ENCODE measurements around the gene SLC66A2.
"Not testable (repeated sequence)": the region's sequence is repeated elsewhere in the genome, so short reads cannot be mapped to it uniquely, and the experiment has no call there.

SLC66A2 gene

DNA sequence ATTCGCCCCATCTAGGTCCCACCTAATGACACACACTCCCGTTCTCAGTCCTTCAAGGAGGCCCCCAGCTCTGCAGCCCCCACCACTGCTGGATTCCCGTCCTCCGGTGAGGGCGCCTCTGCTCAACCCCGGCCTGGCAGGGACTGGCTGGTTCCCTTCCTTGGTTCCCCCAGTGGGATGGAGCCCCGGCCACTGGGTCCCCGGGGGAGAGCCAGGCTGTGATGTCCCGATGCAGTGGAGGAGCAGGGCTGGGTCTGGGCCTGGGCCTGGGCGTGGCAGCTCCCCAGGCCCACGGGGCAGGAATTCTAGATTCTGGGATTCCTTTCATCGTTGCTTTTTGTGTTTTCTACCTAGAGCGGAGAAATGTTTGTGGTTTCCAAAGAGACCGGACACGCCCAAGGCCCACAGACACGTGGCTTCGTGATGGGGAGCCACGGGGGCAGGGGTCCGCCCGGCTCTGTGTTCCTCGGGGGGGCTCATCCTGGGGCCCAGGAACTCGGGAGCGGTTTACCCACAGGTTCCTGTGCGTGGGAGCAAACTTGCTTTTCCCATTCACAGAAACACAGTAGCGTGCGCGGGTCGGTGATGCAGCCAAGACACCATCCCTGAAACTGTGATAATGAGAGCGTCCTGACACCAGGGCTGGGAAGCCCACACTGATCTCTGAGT lies 67.0 kb downstream of the SLC66A2 start:
- TF ChIP-seq, protein P1, sequence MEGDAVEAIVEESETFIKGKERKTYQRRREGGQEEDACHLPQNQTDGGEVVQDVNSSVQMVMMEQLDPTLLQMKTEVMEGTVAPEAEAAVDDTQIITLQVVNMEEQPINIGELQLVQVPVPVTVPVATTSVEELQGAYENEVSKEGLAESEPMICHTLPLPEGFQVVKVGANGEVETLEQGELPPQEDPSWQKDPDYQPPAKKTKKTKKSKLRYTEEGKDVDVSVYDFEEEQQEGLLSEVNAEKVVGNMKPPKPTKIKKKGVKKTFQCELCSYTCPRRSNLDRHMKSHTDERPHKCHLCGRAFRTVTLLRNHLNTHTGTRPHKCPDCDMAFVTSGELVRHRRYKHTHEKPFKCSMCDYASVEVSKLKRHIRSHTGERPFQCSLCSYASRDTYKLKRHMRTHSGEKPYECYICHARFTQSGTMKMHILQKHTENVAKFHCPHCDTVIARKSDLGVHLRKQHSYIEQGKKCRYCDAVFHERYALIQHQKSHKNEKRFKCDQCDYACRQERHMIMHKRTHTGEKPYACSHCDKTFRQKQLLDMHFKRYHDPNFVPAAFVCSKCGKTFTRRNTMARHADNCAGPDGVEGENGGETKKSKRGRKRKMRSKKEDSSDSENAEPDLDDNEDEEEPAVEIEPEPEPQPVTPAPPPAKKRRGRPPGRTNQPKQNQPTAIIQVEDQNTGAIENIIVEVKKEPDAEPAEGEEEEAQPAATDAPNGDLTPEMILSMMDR (conservative IDR thresholded peaks at IDR 0.05; ENCODE audit: low read depth), result no peak
- ChIA-PET POLR2A (ENCODE audit: low non-redundant PET) (no interaction called here), CTCF (no interaction called here)
- no peak for DNase-seq (ENCODE audit: low spot score)
- H3K27ac ChIP-seq, result no peak overlapping the region

DNA sequence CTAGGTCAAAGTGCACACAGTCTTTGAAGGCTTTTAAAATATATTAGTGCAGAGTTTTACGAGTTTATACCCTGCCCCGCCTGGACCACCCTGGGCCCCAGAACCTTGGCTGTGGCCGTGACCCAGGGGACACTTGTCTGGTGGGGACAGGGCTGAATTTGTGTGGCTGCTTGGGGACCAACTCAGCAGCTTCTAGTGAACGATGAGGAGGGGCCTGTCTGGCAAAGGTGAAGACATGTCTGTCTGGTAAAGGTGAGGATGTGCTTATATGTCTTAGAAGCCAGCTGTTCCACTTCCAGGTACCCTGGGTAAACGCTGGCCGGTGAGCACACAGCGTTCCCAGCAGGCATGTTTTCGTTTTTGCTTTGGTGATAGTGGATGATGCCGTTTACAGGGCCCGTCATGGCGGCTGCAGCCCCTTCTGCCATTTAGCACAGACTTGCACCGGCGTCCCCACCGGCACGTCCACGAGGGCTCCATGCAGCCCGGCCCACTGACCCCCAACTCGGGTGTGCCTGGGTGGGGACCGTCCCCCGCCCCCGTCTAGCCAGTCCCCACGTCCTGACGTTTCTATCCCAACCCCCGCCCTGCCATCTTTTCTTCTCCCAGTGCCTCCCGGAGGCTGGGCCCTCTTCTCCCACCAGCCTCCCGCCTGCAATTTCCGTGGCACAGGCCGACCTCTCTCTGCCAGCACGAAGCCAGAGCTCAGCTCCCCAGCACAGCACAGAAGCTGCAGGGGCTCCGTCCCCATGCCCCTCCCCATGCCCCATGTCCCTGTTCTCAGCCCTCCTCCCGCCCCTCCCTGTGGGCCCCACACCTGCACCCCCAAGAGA lies 67.8 kb downstream of the SLC66A2 start:
- ChIA-PET POLR2A (ENCODE audit: low non-redundant PET) (no interaction called here), CTCF (no interaction called here)
- TF ChIP-seq, protein P1 (conservative IDR thresholded peaks at IDR 0.05; ENCODE audit: low read depth), result no peak
- no peak overlapping the region for H3K27ac ChIP-seq
- no peak for DNase-seq (ENCODE audit: low spot score)

DNA sequence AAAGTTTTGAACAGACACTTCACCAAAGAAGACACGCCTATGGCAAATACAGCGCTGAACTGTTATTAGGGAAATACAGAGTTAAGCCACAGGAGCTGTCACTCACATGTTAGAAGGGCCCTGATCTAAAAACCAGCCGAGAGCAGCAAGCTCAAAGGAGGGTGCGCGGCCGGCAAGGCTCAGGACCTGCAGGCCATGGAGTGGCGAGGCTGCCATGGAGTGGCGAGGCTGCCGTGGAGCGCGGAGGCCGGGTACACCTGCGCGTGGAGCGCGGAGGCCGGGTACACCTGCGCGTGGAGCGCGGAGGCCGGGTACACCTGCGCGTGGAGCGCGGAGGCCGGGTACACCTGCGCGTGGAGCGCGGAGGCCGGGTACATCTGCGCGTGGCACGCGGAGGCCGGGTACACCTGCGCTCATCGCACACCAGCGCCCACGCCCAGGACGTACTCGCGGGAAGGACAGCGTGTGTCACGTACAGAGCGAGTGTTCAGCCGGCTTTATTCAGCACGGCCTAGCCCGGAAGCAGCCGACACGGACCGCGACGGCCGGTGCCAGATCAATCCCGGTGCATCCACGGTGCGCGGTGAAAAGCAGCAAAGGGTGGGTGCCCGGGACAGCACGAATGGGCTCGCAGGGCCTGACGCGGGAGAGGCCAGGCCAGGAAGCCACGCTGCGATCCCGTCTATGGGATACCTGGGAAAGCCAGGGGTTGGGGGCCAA lies 68.8 kb downstream of the SLC66A2 start:
- TF ChIP-seq, protein P1 (conservative IDR thresholded peaks at IDR 0.05; ENCODE audit: low read depth), result no peak

DNA sequence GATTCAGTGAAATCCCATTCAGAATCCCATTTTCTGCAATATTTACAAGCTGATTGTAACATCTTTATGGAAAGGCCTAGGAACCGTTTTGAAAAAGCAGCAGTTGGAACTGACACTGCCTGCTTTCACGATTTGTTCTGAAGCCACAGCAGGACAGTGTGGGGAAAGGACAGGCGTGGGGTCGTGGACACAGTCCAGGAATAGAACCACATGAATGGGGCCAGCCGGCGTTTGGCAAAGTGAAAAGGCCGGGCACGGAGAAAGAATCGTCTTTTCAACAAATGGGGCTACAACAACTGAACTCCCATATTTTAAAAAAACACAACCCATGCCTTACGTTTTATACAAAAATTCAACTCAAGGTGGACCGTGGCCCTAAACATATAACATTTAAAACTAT lies 69.8 kb downstream of the SLC66A2 start:
- ChIA-PET CTCF (no interaction called here), POLR2A (ENCODE audit: low non-redundant PET) (no interaction called here)
- DNase-seq (ENCODE audit: low spot score), result no peak
- TF ChIP-seq, protein P1 (conservative IDR thresholded peaks at IDR 0.05; ENCODE audit: low read depth), result no peak
- no peak overlapping the region for H3K27ac ChIP-seq

More for the DNA sequence above, 68.8 kb downstream of the SLC66A2 start:
- ChIA-PET POLR2A (ENCODE audit: low non-redundant PET) (no interaction called here), CTCF (no interaction called here)
- DNase-seq (ENCODE audit: low spot score), result no peak
- H3K27ac ChIP-seq, result no peak overlapping the region

DNA sequence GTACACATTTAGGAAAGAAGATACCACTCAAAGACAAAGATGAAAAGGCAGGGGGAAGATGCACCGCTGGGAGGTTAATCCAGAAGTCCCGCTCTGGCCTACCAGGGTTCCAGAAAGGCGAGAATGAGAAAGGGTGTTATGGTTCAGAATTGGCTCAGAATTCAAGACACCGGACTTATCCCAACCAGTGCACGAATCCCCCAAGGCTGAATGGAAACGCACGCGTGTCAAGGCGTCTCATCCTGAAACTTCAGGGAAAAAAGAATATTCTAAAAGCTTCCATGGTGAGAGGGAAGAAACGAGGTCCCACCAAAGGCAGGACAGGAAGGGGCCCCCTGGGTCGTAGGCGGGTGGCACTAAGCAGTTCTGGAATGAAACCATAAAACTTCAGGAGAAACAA lies 71.9 kb downstream of the SLC66A2 start:
- no peak for DNase-seq (ENCODE audit: low spot score)
- CTCF ChIA-PET, result no interaction called here
- H3K27ac ChIP-seq, result no peak overlapping the region
- POLR2A ChIA-PET (ENCODE audit: low non-redundant PET), result no interaction called here
- TF ChIP-seq, protein P1 (conservative IDR thresholded peaks at IDR 0.05; ENCODE audit: low read depth), result no peak

DNA sequence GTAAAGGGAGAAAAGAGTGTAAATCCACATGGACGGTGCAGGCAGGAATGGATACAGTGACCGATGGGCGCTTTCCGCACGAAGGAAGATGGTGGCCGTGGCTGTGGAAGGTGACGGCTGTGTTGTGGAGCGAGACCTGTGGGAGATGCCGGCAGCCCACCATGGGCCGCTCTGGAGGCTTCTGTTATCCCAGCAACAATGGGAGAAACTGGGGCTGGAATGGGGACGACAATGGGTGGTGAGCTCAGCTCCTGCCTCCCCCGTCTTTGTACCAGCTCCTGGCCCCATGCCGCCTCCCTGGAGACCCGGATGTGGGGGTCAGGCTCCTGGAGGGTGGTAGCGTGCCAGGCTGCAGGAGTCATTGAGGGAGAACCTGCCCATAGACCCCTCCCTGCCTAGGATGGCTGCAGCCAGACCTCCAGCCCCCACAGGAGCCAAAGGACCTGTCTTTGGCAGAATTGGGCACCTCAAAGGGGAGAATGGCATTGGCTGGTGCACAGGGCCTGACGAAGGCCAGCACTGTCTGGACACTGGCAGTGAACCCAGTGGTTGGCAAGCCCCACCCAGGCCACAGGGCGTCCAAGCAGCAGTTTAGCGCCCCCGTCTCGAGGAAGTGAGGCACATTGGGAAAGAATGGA lies 72.6 kb downstream of the SLC66A2 start:
- TF ChIP-seq, protein P1 (conservative IDR thresholded peaks at IDR 0.05; ENCODE audit: low read depth), result no peak
- ChIA-PET POLR2A (ENCODE audit: low non-redundant PET) (no interaction called here), CTCF (no interaction called here)
- DNase-seq (ENCODE audit: low spot score), result no peak
- no peak overlapping the region for H3K27ac ChIP-seq

DNA sequence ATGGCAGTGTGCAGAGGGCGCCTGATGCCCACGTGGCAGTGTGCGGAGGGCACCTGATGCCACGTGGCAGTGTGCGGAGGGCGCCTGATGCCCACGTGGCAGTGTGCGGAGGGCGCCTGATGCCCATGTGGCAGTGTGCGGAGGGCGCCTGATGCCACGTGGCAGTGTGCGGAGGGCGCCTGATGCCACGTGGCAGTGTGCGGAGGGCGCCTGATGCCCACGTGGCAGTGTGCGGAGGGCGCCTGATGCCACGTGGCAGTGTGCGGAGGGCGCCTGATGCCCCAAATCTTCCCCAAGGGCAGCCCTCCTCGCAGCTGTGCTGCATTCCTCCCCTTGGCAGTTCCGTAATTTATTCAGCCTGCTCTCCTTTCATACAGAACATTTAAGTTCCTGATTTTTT lies 73.2 kb downstream of the SLC66A2 start:
- H3K27ac ChIP-seq; POLR2A ChIA-PET (ENCODE audit: low non-redundant PET); CTCF ChIA-PET; DNase-seq (ENCODE audit: low spot score): not testable (repeated sequence)
